ENCODE measurements around the gene TMEM100.
"Not testable (repeated sequence)": the region's sequence is repeated elsewhere in the genome, so short reads cannot be mapped to it uniquely, and the experiment has no call there.

The TMEM100 gene

DNA sequence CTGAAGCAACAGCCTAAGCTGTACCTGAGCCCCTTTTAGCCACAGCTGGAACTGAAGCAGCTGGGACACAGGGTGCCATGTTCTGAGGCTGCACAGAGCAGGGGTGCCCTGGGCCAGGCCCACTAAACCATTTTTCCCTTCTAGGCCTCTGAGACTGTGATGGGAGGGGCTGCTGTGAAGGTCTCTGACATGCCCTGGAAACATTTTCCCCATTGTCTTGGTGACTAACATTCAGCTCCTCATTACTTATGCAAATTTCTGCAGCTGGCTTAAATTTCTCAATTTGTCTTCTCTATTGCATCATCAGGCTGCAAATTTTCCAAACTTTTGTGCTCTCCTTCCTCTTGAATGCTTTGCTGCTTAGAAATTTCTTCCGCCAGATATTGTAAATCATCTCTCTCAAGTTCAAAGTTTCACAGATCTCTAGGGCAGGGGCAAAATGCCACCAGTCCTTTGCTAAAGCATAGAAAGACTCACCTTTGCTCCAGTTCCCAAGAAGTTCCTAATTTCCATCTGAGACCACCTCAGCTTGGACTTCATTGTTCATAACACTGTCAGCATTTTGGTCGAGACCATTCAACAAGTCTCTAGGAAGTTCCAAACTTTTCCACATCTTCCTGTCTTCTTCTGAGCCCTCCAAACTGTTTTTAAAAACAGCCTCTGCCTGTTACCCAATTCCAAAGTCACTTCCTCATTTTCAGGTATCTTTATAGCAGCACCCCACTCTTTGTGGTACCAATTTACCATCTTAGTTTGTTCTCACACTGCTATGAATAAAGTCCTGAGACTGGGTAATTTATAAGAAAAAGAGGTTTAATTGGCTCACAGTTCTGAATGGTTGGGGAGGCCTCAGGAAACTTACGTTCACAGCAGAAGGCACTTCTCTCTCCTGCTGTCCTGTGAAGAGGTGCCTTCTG lies 49.8 kb downstream of the TMEM100 start:
- no peak overlapping the region for H3K27ac ChIP-seq
- TF ChIP-seq CTCF (conservative IDR thresholded peaks at IDR 0.05): no peak

DNA sequence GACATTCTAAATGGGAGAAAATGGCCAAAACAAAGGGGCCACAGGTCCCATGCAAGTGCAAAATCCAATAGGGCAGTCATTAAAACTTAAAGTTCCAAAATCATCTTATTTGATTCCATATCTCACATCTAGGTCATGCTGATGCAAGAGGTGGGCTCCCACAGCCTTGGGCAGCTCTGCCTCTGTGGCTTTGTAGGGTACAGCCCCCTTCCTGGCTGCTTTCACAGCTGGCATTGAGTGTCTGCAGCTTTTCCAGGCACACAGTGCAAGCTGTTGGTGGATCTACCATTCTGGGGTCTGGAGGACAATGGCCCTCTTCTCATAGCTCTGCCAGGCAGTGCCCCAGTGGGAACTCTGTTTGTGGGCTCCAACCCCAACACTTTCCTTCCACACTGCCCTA lies 50.7 kb downstream of the TMEM100 start:
- not testable (repeated sequence) for H3K27ac ChIP-seq
